NCI-H2029 (cell line): ENCODE measurements around the gene POU2F1.

ENCODE experiments used
- DNase-seq: peaks from one replicate; lab custom pipeline; 2025; lab: John Stamatoyannopoulos, UW

POU2F1 gene

GRCh38 chr1:167423684-167424619, 203.3 kb downstream of the POU2F1 start:
- DNase-seq: no peak

- no peak for DNase-seq
These were observed 204.8 kb downstream of the POU2F1 start for GRCh38 chr1:167425482-167425881.

GRCh38 chr1:167426716-167427115, 206.0 kb downstream of the POU2F1 start:
- DNase-seq: no peak

GRCh38 chr1:167427848-167428247, 207.2 kb downstream of the POU2F1 start:
- DNase-seq: no peak

- no peak for DNase-seq
These were observed 207.7 kb downstream of the POU2F1 start for GRCh38 chr1:167428395-167428794.

GRCh38 chr1:167429612-167430011, 208.9 kb downstream of the POU2F1 start:
- no peak for DNase-seq

GRCh38 chr1:167430134-167430848, 209.6 kb downstream of the POU2F1 start:
- DNase-seq: no peak

GRCh38 chr1:167430849-167431242, 210.2 kb downstream of the POU2F1 start:
- no peak for DNase-seq

GRCh38 chr1:167431261-167431908, 210.7 kb downstream of the POU2F1 start:
- DNase-seq: no peak

- no peak for DNase-seq
These were observed 211.4 kb downstream of the POU2F1 start for GRCh38 chr1:167431909-167432650.

GRCh38 chr1:167432780-167433179, 212.1 kb downstream of the POU2F1 start:
- DNase-seq: no peak

GRCh38 chr1:167433884-167434283, 213.2 kb downstream of the POU2F1 start:
- no peak for DNase-seq

- no peak for DNase-seq
These were observed 213.6 kb downstream of the POU2F1 start for GRCh38 chr1:167434306-167434705.

GRCh38 chr1:167435484-167435883, 214.8 kb downstream of the POU2F1 start:
- DNase-seq: no peak

- no peak for DNase-seq
These were observed 217.8 kb downstream of the POU2F1 start for GRCh38 chr1:167438171-167439138.

- no peak for DNase-seq
These were observed 218.8 kb downstream of the POU2F1 start for GRCh38 chr1:167439301-167439988.

GRCh38 chr1:167440345-167440744, 219.7 kb downstream of the POU2F1 start:
- no peak for DNase-seq

GRCh38 chr1:167440776-167441175, 220.1 kb downstream of the POU2F1 start:
- DNase-seq: no peak

- no peak for DNase-seq
These were observed 220.5 kb downstream of the POU2F1 start for GRCh38 chr1:167441222-167441621.
